NT2/D1 (cell line): ENCODE measurements around the gene FEN1.

Experiments
- SUZ12 ChIP-seq: IDR thresholded peaks from 2 replicates; pipeline ENCODE4 v1.6.1; 2011; ENCODE audit not compliant: insufficient read length, insufficient read depth; ENCODE audit errors: extremely low read depth
- YY1 ChIP-seq: IDR thresholded peaks from 2 replicates; pipeline ENCODE4 v1.6.1; 2011; ENCODE audit not compliant: insufficient read length, insufficient read depth
- ZNF274 ChIP-seq: IDR thresholded peaks from 2 replicates; pipeline ENCODE4 v1.6.1; 2011; ENCODE audit warnings: mild to moderate bottlenecking, low read depth, low read length

GRCh38 chr11:61836193-61836592 is 43.5 kb downstream of the FEN1 start:
- TF ChIP-seq YY1 = no peak
- no peak for TF ChIP-seq ZNF274
- no peak for TF ChIP-seq SUZ12
